Mammary epithelial cell (primary cell): ENCODE data around the gene CDC73.

Experiments
- EZH2 ChIP-seq: IDR thresholded peaks from 2 replicates; pipeline ENCODE4 v1.6.1; 2012; ENCODE audit warnings: low read length, inconsistent platforms, borderline replicate concordance
- TF ChIP-seq, protein P1 (sequence below), 2 donors: IDR thresholded peaks in 1 of 2; conservative IDR thresholded peaks in 1 of 2; 2 replicates each; pipeline ENCODE4 v1.5.1; 2011 to 2012; ENCODE audit warnings: inconsistent platforms in 2 of 2, low read length in 2 of 2, mild to moderate bottlenecking in 2 of 2, control low read depth in 1 of 2, low read depth in 1 of 2; ENCODE audit not compliant: insufficient read depth in 1 of 2; ENCODE audit errors: extremely low read depth in 1 of 2

DNA sequence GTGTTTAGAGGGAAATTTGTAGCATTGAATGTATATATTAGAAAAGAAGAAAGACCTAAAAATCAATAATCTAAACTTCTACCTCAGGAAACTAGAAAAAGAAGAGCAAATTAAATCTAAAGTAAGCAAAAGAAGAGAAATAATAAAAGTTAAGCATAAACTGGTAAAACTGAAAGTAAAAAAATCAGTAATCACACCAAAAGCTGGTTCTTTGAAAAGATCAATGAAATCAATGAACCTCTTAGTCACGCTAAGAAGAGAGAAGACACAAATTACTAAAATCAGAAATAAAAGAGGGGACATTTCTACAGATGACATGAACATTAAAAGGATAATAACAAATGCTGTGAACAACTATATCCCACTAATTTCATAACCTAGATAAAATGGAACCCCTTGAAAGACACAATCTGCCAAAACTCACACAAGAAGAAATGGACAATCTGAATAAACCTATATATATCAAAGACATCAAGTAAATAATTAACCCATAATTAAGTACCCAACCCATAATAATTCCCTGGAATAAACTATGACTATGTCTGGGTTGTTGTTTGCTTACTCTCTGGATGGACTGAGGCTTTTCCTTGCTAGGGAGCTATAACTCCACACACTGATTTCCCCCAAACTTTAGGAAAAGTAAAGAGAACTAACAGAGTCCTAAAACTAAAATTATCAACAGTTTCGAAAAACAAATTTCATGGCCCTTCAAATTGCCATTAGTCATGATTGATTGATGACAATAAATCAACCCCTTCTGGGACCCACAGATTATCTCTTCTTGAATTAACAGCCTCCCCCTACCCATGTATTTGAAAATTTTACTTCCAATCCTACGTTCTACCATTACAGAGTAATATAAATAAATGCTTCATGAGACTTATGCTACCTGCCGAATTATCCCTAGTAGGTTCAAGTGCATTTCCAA lies 2.8 kb upstream of the CDC73 start:
- TF ChIP-seq, protein P1, sequence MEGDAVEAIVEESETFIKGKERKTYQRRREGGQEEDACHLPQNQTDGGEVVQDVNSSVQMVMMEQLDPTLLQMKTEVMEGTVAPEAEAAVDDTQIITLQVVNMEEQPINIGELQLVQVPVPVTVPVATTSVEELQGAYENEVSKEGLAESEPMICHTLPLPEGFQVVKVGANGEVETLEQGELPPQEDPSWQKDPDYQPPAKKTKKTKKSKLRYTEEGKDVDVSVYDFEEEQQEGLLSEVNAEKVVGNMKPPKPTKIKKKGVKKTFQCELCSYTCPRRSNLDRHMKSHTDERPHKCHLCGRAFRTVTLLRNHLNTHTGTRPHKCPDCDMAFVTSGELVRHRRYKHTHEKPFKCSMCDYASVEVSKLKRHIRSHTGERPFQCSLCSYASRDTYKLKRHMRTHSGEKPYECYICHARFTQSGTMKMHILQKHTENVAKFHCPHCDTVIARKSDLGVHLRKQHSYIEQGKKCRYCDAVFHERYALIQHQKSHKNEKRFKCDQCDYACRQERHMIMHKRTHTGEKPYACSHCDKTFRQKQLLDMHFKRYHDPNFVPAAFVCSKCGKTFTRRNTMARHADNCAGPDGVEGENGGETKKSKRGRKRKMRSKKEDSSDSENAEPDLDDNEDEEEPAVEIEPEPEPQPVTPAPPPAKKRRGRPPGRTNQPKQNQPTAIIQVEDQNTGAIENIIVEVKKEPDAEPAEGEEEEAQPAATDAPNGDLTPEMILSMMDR (conservative IDR thresholded peaks at IDR 0.05 in 1 of 2, IDR thresholded peaks at IDR 0.05 in 1 of 2; ENCODE audit: extremely low read depth in 1 of 2, insufficient read depth in 1 of 2, low read depth in 1 of 2, low read length in 2 of 2), result no peak
- TF ChIP-seq EZH2, result no peak
